HepG2 (cell line): ENCODE data around the gene ZSWIM8. TPM values are rescaled to one million over a fixed set of nuclear protein-coding genes. Genes with fewer than 3 reads are reported as not detected.

Experiments
- ATAC-seq: fragments of 200-7000 bp; cut with Tn5 transposase; 3 replicates; pipeline ENCODE4 v1.9.1; 2020; ENCODE audit warnings: mild to moderate bottlenecking, moderate library complexity
- BruUV-seq: library from RNA; stranded (reverse); fragments of 400-500 nt; replicated peaks from 2 replicates; lab custom pipeline; 2021; lab: Mats Ljungman, UMichigan
- CTCF ChIA-PET: fragments of 300-600 bp; formaldehyde crosslinking; extraction: SDS; loops from one replicate; lab custom pipeline; 2021; ENCODE audit warnings: low total read pairs, inconsistent platforms, low intra/inter-chr PET ratio; lab: Yijun Ruan, JAX
- POLR2A ChIA-PET: fragments of 350-600 bp; sonication (Branson Sonifier 250); formaldehyde crosslinking; loops from one replicate; lab custom pipeline; 2020; ENCODE audit warnings: antibody characterized with exemption, inconsistent platforms; lab: Yijun Ruan, JAX
- DNase-seq: peaks from one replicate; pipeline ENCODE4 v3.0.0-alpha.2; 2015; ENCODE audit warnings: low spot score
- FAIRE-seq: peaks from 3 replicates; lab custom pipeline; 2011; peaks lifted over from hg19 to GRCh38; lab: Jason Lieb, UNC
- H2AFZ ChIP-seq: one replicate; pipeline ENCODE4 v1.6.1; 2011; ENCODE audit warnings: low read length, inconsistent platforms
- H3K27ac ChIP-seq: fragments of 300-600 bp; 3 replicates; pipeline ENCODE4 v1.8.0; 2011; ENCODE audit warnings: mixed run types, mild to moderate bottlenecking, mixed read lengths, low read length, inconsistent platforms; ENCODE audit not compliant: insufficient read depth; ENCODE audit errors: extremely low read length
- H3K27me3 ChIP-seq, 2 experiments: fragments of 200-600 bp in 1 of 2; 2 replicates in 1 of 2; 3 replicates in 1 of 2; pipeline versions ENCODE4 v1.6.0 to v1.8.0; 2011; ENCODE audit warnings: low read length in 2 of 2, mild to moderate bottlenecking in 2 of 2, moderate library complexity in 2 of 2, inconsistent platforms in 1 of 2; ENCODE audit not compliant: insufficient read depth in 2 of 2, control insufficient read depth in 1 of 2
- H3K36me3 ChIP-seq, 2 experiments: fragments of 200-600 bp in 1 of 2; replicated peaks in 1 of 2; 2 replicates in 1 of 2; 3 replicates in 1 of 2; pipeline versions ENCODE4 v1.5.1 to v1.8.0; 2011; ENCODE audit warnings: low read length in 2 of 2, inconsistent platforms in 1 of 2; ENCODE audit not compliant: insufficient read depth in 2 of 2, control insufficient read depth in 1 of 2
- H3K4me1 ChIP-seq: 2 replicates; pipeline ENCODE4 v1.5.1; 2012; ENCODE audit warnings: low read length, inconsistent platforms; ENCODE audit not compliant: insufficient read depth
- H3K4me2 ChIP-seq: 2 replicates; pipeline ENCODE4 v1.6.0; 2011; ENCODE audit warnings: low read depth, low read length, inconsistent platforms
- H3K4me3 ChIP-seq, 3 experiments: fragments of 200-600 bp in 1 of 3; sonication (generic), shearing (Covaris generic) in 1 of 3; replicated peaks in 1 of 3; 2 replicates each; pipeline ENCODE4 v1.5.1; 2011 to 2016; ENCODE audit warnings: low read length in 3 of 3, inconsistent platforms in 2 of 3, low read depth in 2 of 3, mild to moderate bottlenecking in 2 of 3, control low read depth in 1 of 3, mixed read lengths in 1 of 3; ENCODE audit not compliant: insufficient read depth in 1 of 3
- H3K79me2 ChIP-seq: one replicate; pipeline ENCODE4 v1.6.1; 2011; ENCODE audit warnings: low read length, inconsistent platforms; ENCODE audit not compliant: insufficient read depth
- H3K9ac ChIP-seq: 2 replicates; pipeline ENCODE4 v1.6.0; 2011; ENCODE audit warnings: mild to moderate bottlenecking, low read depth, low read length, inconsistent platforms; ENCODE audit not compliant: insufficient read depth
- H3K9me3 ChIP-seq: 2 replicates; pipeline ENCODE4 v1.5.1; 2012; ENCODE audit warnings: mild to moderate bottlenecking, low read length
- H4K20me1 ChIP-seq: 2 replicates; pipeline ENCODE4 v1.6.0; 2011; ENCODE audit warnings: inconsistent platforms, mild to moderate bottlenecking, low read length, moderate library complexity; ENCODE audit not compliant: insufficient read depth
- HNF4A ChIP-seq: sonication (generic); formaldehyde crosslinking; IDR thresholded peaks from 2 replicates; pipeline ENCODE4 v1.4.0; 2020; ENCODE audit warnings: missing genetic modification reagents
- WGBS: methylation state at CpG from one replicate; pipeline ENCODE4 v1.1.6; 2017; ENCODE audit warnings: low lambda C conversion rate; 5-methylcytosine and 5-hydroxymethylcytosine counted together
- in situ Hi-C: cut with HindIII; loops from 2 replicates; pipeline ENCODE4 v1.10.0; 2017; ENCODE audit warnings: low pct_unique_long_range_greater_than_20kb; ENCODE audit not compliant: extremely low pct_ligation_motif_present
- intact Hi-C: fragments of 100-400 bp; cut with micrococcal nuclease; formaldehyde crosslinking; loops from one replicate; pipeline ENCODE4 v1.10.0; 2022; ENCODE audit not compliant: unreplicated experiment
- polyA plus RNA-seq, 8 experiments: library from polyadenylated mRNA; depleted of rRNA in 3 of 8; stranded (reverse) in 7 of 8; unstranded in 1 of 8; fragments of >200 nt; fragmentation: Illumina TruSeq in 4 of 8; extraction: Trizol in 4 of 8; gene quantifications; 2 replicates each; pipeline versions ENCODE4 v1.2.1 to v1.2.3, GENCODE V29; 2011 to 2016; ENCODE audit warnings: low read depth in 4 of 8, missing spikeins in 1 of 8, mixed read lengths in 1 of 8; ENCODE audit not compliant: insufficient read depth in 1 of 8
- total RNA-seq, 5 experiments: library from RNA; depleted of rRNA; stranded (reverse); fragments of >200 nt; fragmentation: Illumina TruSeq; extraction: Trizol; gene quantifications; 2 replicates each; pipeline ENCODE4 v1.2.3, GENCODE V29; 2016; ENCODE audit warnings: low read depth in 1 of 5
- TF ChIP-seq, protein P1 (sequence below): sonication (generic); formaldehyde crosslinking; conservative IDR thresholded peaks from 2 replicates; pipeline ENCODE4 v1.4.0; 2020; ENCODE audit warnings: missing genetic modification reagents

Gene ZSWIM8
- total and polyA plus RNA-seq, 2 of the 13 experiments (the other 11 are each of a cell fraction or from before 2014, with no cell fraction given) = 39.9 to 98.2 TPM

DNA sequence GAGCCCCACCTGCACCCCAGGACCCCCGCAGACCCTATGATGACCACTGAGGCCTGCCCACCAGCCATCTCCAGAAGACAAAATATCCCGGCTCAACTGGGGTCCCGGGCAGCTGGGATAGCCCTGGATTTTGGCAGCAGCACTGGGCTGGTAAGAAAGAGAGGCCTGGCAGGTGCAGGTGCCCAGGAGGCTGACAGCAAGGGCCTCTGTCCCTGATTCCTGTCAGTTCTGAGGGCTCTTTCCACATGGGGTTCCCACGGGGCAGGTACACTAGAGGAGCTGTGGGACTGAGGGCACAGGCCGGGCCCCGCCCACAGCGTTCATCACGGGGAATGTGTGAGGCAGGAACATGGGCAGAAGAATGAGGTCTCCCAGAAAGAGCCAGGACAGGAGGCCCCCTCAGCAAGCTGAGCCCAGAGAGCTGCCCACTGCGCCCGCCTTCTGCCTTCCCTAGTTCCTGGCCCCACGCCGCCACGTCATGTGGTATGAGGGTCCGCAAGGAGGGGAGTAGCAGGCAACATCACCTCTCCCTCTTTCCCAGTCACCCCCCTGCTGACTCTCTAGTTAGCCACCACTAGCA is 38.8 kb downstream of the ZSWIM8 start:
- intact Hi-C loops (no loop called here), in situ Hi-C loops (no loop called here)
- Histone ChIP-seq H2AFZ (no peak overlapping the region), H3K27me3 (no peaks in the 10 kb centered on the region), H3K9me3 (no peaks in the 10 kb centered on the region), H4K20me1 (no peaks in the 10 kb centered on the region), H3K4me2 (no peak overlapping the region), H3K9ac (no peak overlapping the region), H3K79me2 (no peaks in the 10 kb centered on the region), H3K36me3 (peaks cover 15 to 38% of the 10 kb centered on the region in 2 experiments), H3K4me3 (no peak overlapping the region), H3K4me1 (no peaks in the 10 kb centered on the region), H3K27ac (no peak overlapping the region)
- ChIA-PET CTCF (no interaction called here), POLR2A (no interaction called here)
- TF ChIP-seq HNF4A (CRISPR knock-in tag) = no peak
- WGBS = 98% methylated on average over 6 of the region's 14 CpGs
- FAIRE-seq (no peak), DNase-seq (no peak), ATAC-seq (no peak)
- no TSS peak for BruUV-seq

- Histone ChIP-seq H3K36me3 (peaks cover 15 to 25% of the 10 kb centered on the region in 2 experiments), H3K4me3 (no peak overlapping the region), H2AFZ (no peak overlapping the region), H3K27ac (no peak overlapping the region), H3K27me3 (no peaks in the 10 kb centered on the region), H3K9ac (no peak overlapping the region), H4K20me1 (no peaks in the 10 kb centered on the region), H3K79me2 (no peaks in the 10 kb centered on the region), H3K4me2 (no peak overlapping the region), H3K4me1 (no peaks in the 10 kb centered on the region), H3K9me3 (no peaks in the 10 kb centered on the region)
- FAIRE-seq = no peak
- intact Hi-C loops (no loop called here), in situ Hi-C loops (no loop called here)
- TF ChIP-seq, protein P1, sequence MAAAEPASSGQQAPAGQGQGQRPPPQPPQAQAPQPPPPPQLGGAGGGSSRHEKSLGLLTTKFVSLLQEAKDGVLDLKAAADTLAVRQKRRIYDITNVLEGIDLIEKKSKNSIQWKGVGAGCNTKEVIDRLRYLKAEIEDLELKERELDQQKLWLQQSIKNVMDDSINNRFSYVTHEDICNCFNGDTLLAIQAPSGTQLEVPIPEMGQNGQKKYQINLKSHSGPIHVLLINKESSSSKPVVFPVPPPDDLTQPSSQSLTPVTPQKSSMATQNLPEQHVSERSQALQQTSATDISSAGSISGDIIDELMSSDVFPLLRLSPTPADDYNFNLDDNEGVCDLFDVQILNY (CRISPR knock-in tag) = no peak
- DNase-seq = no peak
- 98% methylated on average over 18 of the region's 19 CpGs for whole genome bisulfite sequencing
- no peak for ATAC-seq
- ChIA-PET POLR2A (no interaction called here), CTCF (no interaction called here)
- BruUV-seq = no TSS peak
These were observed 42.1 kb downstream of the ZSWIM8 start for GRCh38 chr10:73827346-73828089.
